ENCODE data around the gene FBXL13. TPM values are rescaled to one million over a fixed set of nuclear protein-coding genes. Genes with fewer than 3 reads are reported as not detected.

Gene FBXL13
- total RNA-seq, 1 experiment from 2014 or later, result 0.43 TPM

GRCh38 chr7:102990642-102991041, 84.0 kb downstream of the FBXL13 start:
- CTCF ChIA-PET, result no interaction called here
- POLR2A ChIA-PET, result no interaction called here
- no peaks in the 10 kb centered on the region for H3K9me3 Mint-ChIP-seq (ENCODE audit: unreplicated experiment)
- no peaks in the 10 kb centered on the region for H3K27me3 ChIP-seq (replicated peaks; ENCODE audit: control insufficient read depth, insufficient read depth, low read length)
- peaks cover 8% of the 10 kb centered on the region for H3K4me1 Mint-ChIP-seq (ENCODE audit: low read depth, unreplicated experiment)
- no peak for TF ChIP-seq CTCF (IDR thresholded peaks at IDR 0.05; ENCODE audit: insufficient read depth in 1 of 2, low read depth in 1 of 2, low read length in 1 of 2, severe bottlenecking in 1 of 2, unreplicated experiment in 1 of 2)
- no peak overlapping the region for H3K4me3 Mint-ChIP-seq (ENCODE audit: unreplicated experiment)
- no TSS peak for BruUV-seq (replicated peaks)
- no peaks in the 10 kb centered on the region for H3K27me3 Mint-ChIP-seq (ENCODE audit: insufficient read depth, unreplicated experiment)
- no peaks in the 10 kb centered on the region for H3K4me1 ChIP-seq
- no peaks in the 10 kb centered on the region for H3K36me3 Mint-ChIP-seq (ENCODE audit: insufficient read depth, unreplicated experiment)
- no peak for DNase-seq
- no peak overlapping the region for H3K4me3 ChIP-seq (ENCODE audit: low read depth, low read length)
- no peak overlapping the region for H3K27ac Mint-ChIP-seq (ENCODE audit: unreplicated experiment)
- intact Hi-C loops (cut with micrococcal nuclease; ENCODE audit: unreplicated experiment), result no loop called here
- no peaks in the 10 kb centered on the region for H3K36me3 ChIP-seq (ENCODE audit: control insufficient read depth, insufficient read depth, low read length)
- H3K9me3 ChIP-seq, result no peaks in the 10 kb centered on the region

GRCh38 chr7:102988631-102989560, 85.7 kb downstream of the FBXL13 start:
- Mint-ChIP-seq H3K4me3 (ENCODE audit: unreplicated experiment) (no peak overlapping the region), H3K27me3 (ENCODE audit: insufficient read depth, unreplicated experiment) (no peaks in the 10 kb centered on the region), H3K4me1 (ENCODE audit: low read depth, unreplicated experiment) (peaks cover 8% of the 10 kb centered on the region), H3K36me3 (ENCODE audit: insufficient read depth, unreplicated experiment) (no peaks in the 10 kb centered on the region), H3K27ac (ENCODE audit: unreplicated experiment) (no peak overlapping the region), H3K9me3 (ENCODE audit: unreplicated experiment) (no peaks in the 10 kb centered on the region)
- DNase-seq, result no peak
- H3K36me3 ChIP-seq (ENCODE audit: control insufficient read depth, insufficient read depth, low read length), result no peaks in the 10 kb centered on the region
- CTCF ChIA-PET, result no interaction called here
- no peak overlapping the region for H3K4me3 ChIP-seq (ENCODE audit: low read depth, low read length)
- no peak for TF ChIP-seq CTCF (IDR thresholded peaks at IDR 0.05; ENCODE audit: insufficient read depth in 1 of 2, low read depth in 1 of 2, low read length in 1 of 2, severe bottlenecking in 1 of 2, unreplicated experiment in 1 of 2)
- no peaks in the 10 kb centered on the region for H3K27me3 ChIP-seq (replicated peaks; ENCODE audit: control insufficient read depth, insufficient read depth, low read length)
- 0 out of 2 replicates have a peak, but pooled peaks cover 2% of the 10 kb centered on the region for H3K4me1 ChIP-seq
- POLR2A ChIA-PET, result no interaction called here
- H3K9me3 ChIP-seq, result no peaks in the 10 kb centered on the region
- intact Hi-C loops (cut with micrococcal nuclease; ENCODE audit: unreplicated experiment), result no loop called here
- no TSS peak for BruUV-seq (replicated peaks)

GRCh38 chr7:102988088-102988487, 86.5 kb downstream of the FBXL13 start:
- Histone ChIP-seq H3K36me3 (ENCODE audit: control insufficient read depth, insufficient read depth, low read length) (no peaks in the 10 kb centered on the region), H3K9me3 (no peaks in the 10 kb centered on the region), H3K4me3 (ENCODE audit: low read depth, low read length) (no peak overlapping the region), H3K4me1 (0 out of 2 replicates have a peak, but pooled peaks cover 4% of the 10 kb centered on the region), H3K27me3 (replicated peaks; ENCODE audit: control insufficient read depth, insufficient read depth, low read length) (no peaks in the 10 kb centered on the region)
- no TSS peak for BruUV-seq (replicated peaks)
- H3K36me3 Mint-ChIP-seq (ENCODE audit: insufficient read depth, unreplicated experiment), result no peaks in the 10 kb centered on the region
- no peak for TF ChIP-seq CTCF (IDR thresholded peaks at IDR 0.05; ENCODE audit: insufficient read depth in 1 of 2, low read depth in 1 of 2, low read length in 1 of 2, severe bottlenecking in 1 of 2, unreplicated experiment in 1 of 2)
- H3K9me3 Mint-ChIP-seq (ENCODE audit: unreplicated experiment), result no peaks in the 10 kb centered on the region
- H3K4me3 Mint-ChIP-seq (ENCODE audit: unreplicated experiment), result no peak overlapping the region
- ChIA-PET POLR2A (no interaction called here), CTCF (no interaction called here)
- H3K27ac Mint-ChIP-seq (ENCODE audit: unreplicated experiment), result no peak overlapping the region
- no peak for DNase-seq
- H3K27me3 Mint-ChIP-seq (ENCODE audit: insufficient read depth, unreplicated experiment), result no peaks in the 10 kb centered on the region
- H3K4me1 Mint-ChIP-seq (ENCODE audit: low read depth, unreplicated experiment), result peaks cover 8% of the 10 kb centered on the region
- intact Hi-C loops (cut with micrococcal nuclease; ENCODE audit: unreplicated experiment), result no loop called here

All from Caco-2 (cell line).